ENCODE results near the gene PKNOX1. TPM values are rescaled to one million over a fixed set of nuclear protein-coding genes. Genes with fewer than 3 reads are reported as not detected.
A peak's percentile ranks its signal among the peaks of the same experiment; 100 is the strongest.
"Not testable (repeated sequence)": the region's sequence is repeated elsewhere in the genome, so short reads cannot be mapped to it uniquely, and the experiment has no call there.

The PKNOX1 gene
- total and polyA plus RNA-seq, 2 donors from 2014 or later: 7.9 to 25.2 TPM

- Histone ChIP-seq H3K4me1 (ENCODE audit: control insufficient read depth in 2 of 3, insufficient read depth in 2 of 3, low read depth in 1 of 3, low read length in 3 of 3) (no peaks in the 10 kb centered on the region), H3K27ac (ENCODE audit: low read depth in 2 of 2, low read length in 2 of 2) (no peak overlapping the region), H3K9ac (ENCODE audit: low read length in 3 of 3) (no peak overlapping the region), H3K27me3 (ENCODE audit: control insufficient read depth, insufficient read depth, low read length) (no peaks in the 10 kb centered on the region), H3K36me3 (ENCODE audit: control insufficient read depth in 2 of 3, insufficient read depth in 3 of 3, low read length in 3 of 3) (no peaks in the 10 kb centered on the region), H3K4me3 (ENCODE audit: low read length in 3 of 3) (no peak overlapping the region), H3K9me3 (ENCODE audit: control insufficient read depth in 2 of 3, insufficient read depth in 1 of 3, low read length in 3 of 3) (no peaks in the 10 kb centered on the region)
- intact Hi-C loops (cut with DNase I): no loop called here
- no peak for TF ChIP-seq CTCF (IDR thresholded peaks at IDR 0.05; ENCODE audit: borderline replicate concordance, extremely low read depth, insufficient read depth)
- no peak for FAIRE-seq
- DNase-seq: no peak
Observed at GRCh38 chr21:42941696-42942085, 32.7 kb upstream of the PKNOX1 start.

GRCh38 chr21:42942244-42942643 lies 32.1 kb upstream of the PKNOX1 start:
- no peaks in the 10 kb centered on the region for H3K9me3 ChIP-seq (ENCODE audit: control insufficient read depth in 2 of 3, insufficient read depth in 1 of 3, low read length in 3 of 3)
- no peaks in the 10 kb centered on the region for H3K36me3 ChIP-seq (ENCODE audit: control insufficient read depth in 2 of 3, insufficient read depth in 3 of 3, low read length in 3 of 3)
- no peak for FAIRE-seq

GRCh38 chr21:42949094-42949755 lies 25.1 kb upstream of the PKNOX1 start:
- H3K36me3 ChIP-seq (ENCODE audit: control insufficient read depth in 2 of 3, insufficient read depth in 3 of 3, low read length in 3 of 3); H3K9me3 ChIP-seq (ENCODE audit: control insufficient read depth in 2 of 3, insufficient read depth in 1 of 3, low read length in 3 of 3); H3K4me1 ChIP-seq (ENCODE audit: control insufficient read depth in 2 of 3, insufficient read depth in 2 of 3, low read depth in 1 of 3, low read length in 3 of 3); H3K4me3 ChIP-seq (ENCODE audit: low read length in 3 of 3); FAIRE-seq; H3K27ac ChIP-seq (ENCODE audit: low read depth in 2 of 2, low read length in 2 of 2); intact Hi-C loops (cut with DNase I); H3K27me3 ChIP-seq (ENCODE audit: control insufficient read depth, insufficient read depth, low read length); H3K9ac ChIP-seq (ENCODE audit: low read length in 3 of 3): not testable (repeated sequence)
- DNase-seq: peak in 1 of 5 donors; percentile 10

More at GRCh38 chr21:42942244-42942643, 32.1 kb upstream of the PKNOX1 start:
- H3K4me3 ChIP-seq (ENCODE audit: low read length in 3 of 3): no peak overlapping the region
- DNase-seq: no peak
- TF ChIP-seq CTCF (IDR thresholded peaks at IDR 0.05; ENCODE audit: borderline replicate concordance, extremely low read depth, insufficient read depth): no peak
- H3K27ac ChIP-seq (ENCODE audit: low read depth in 2 of 2, low read length in 2 of 2): no peak overlapping the region
- no peaks in the 10 kb centered on the region for H3K27me3 ChIP-seq (ENCODE audit: control insufficient read depth, insufficient read depth, low read length)
- intact Hi-C loops (cut with DNase I): no loop called here
- no peaks in the 10 kb centered on the region for H3K4me1 ChIP-seq (ENCODE audit: control insufficient read depth in 2 of 3, insufficient read depth in 2 of 3, low read depth in 1 of 3, low read length in 3 of 3)
- no peak overlapping the region for H3K9ac ChIP-seq (ENCODE audit: low read length in 3 of 3)

- H3K9ac ChIP-seq (ENCODE audit: low read length in 3 of 3); H3K36me3 ChIP-seq (ENCODE audit: control insufficient read depth in 2 of 3, insufficient read depth in 3 of 3, low read length in 3 of 3); FAIRE-seq; intact Hi-C loops (cut with DNase I); H3K27me3 ChIP-seq (ENCODE audit: control insufficient read depth, insufficient read depth, low read length); H3K4me1 ChIP-seq (ENCODE audit: control insufficient read depth in 2 of 3, insufficient read depth in 2 of 3, low read depth in 1 of 3, low read length in 3 of 3); DNase-seq; H3K9me3 ChIP-seq (ENCODE audit: control insufficient read depth in 2 of 3, insufficient read depth in 1 of 3, low read length in 3 of 3); H3K27ac ChIP-seq (ENCODE audit: low read depth in 2 of 2, low read length in 2 of 2); H3K4me3 ChIP-seq (ENCODE audit: low read length in 3 of 3): not testable (repeated sequence)
Observed at GRCh38 chr21:42951193-42951592, 23.2 kb upstream of the PKNOX1 start.

All from kidney (tissue), 14 donors.